HepG2 (cell line): ENCODE results near the gene GGPS1. TPM values are rescaled to one million over a fixed set of nuclear protein-coding genes. Genes with fewer than 3 reads are reported as not detected.
A peak's percentile ranks its signal among the peaks of the same experiment; 100 is the strongest.

Source experiments
- CBX5 ChIP-seq: sonication (generic); formaldehyde crosslinking; IDR thresholded peaks from 2 replicates; pipeline ENCODE4 v1.4.0; 2020; ENCODE audit warnings: missing genetic modification reagents, borderline replicate concordance
- FOXO1 ChIP-seq: sonication (generic); formaldehyde crosslinking; IDR thresholded peaks from 2 replicates; pipeline ENCODE4 v1.4.0; 2020; ENCODE audit warnings: missing genetic modification reagents
- GLI4 ChIP-seq: sonication (generic); formaldehyde crosslinking; IDR thresholded peaks from 2 replicates; pipeline ENCODE4 v1.5.1; 2020; ENCODE audit warnings: missing genetic modification reagents, mild to moderate bottlenecking, moderate library complexity, borderline replicate concordance
- KLF16 ChIP-seq, 2 experiments: sonication (generic) in 1 of 2; formaldehyde crosslinking in 1 of 2; IDR thresholded peaks; 2 replicates each; pipeline versions ENCODE4 v1.6.1 to v1.8.0; 2016 to 2023; ENCODE audit warnings: missing genetic modification reagents in 2 of 2, missing compliant biosample characterization in 1 of 2
- MXD4 ChIP-seq: IDR thresholded peaks from 2 replicates; pipeline ENCODE4 v1.6.1; 2016; ENCODE audit warnings: mild to moderate bottlenecking, missing biosample characterization, missing genetic modification reagents
- PHF5A ChIP-seq: IDR thresholded peaks from one replicate; pipeline ENCODE4 v1.6.1; 2018; ENCODE audit warnings: low read depth, missing genetic modification reagents; ENCODE audit not compliant: unreplicated experiment
- RAD21 ChIP-seq: fragments of 450-650 bp; formaldehyde crosslinking; IDR thresholded peaks from 2 replicates; pipeline ENCODE4 v1.5.0; 2020; ENCODE audit warnings: mild to moderate bottlenecking
- SIX4 ChIP-seq: sonication (generic); formaldehyde crosslinking; IDR thresholded peaks from 2 replicates; pipeline ENCODE4 v1.4.0; 2020; ENCODE audit warnings: missing genetic modification reagents
- SRSF1 ChIP-seq: fragments of 200-400 bp; formaldehyde crosslinking; optimal IDR thresholded peaks from 2 replicates; pipeline ENCODE3; 2017; ENCODE audit warnings: mild to moderate bottlenecking, low read depth, low read length, moderate library complexity
- TBX2 ChIP-seq: sonication (generic); formaldehyde crosslinking; IDR thresholded peaks from 2 replicates; pipeline ENCODE4 v1.5.0; 2020; ENCODE audit warnings: missing genetic modification reagents, mild to moderate bottlenecking, borderline replicate concordance
- TCF7 ChIP-seq: sonication (generic); IDR thresholded peaks from 2 replicates; pipeline ENCODE4 v1.6.1; 2016; ENCODE audit warnings: antibody characterized with exemption, low read depth
- TSC22D2 ChIP-seq: sonication (generic); formaldehyde crosslinking; IDR thresholded peaks from 2 replicates; pipeline ENCODE4 v1.5.1; 2020; ENCODE audit warnings: missing genetic modification reagents, mild to moderate bottlenecking, borderline replicate concordance
- ZMYM4 ChIP-seq: sonication (generic); formaldehyde crosslinking; IDR thresholded peaks from 2 replicates; pipeline ENCODE4 v1.8.1; 2023; ENCODE audit warnings: mild to moderate bottlenecking, missing genetic modification reagents
- ZNF484 ChIP-seq: sonication (generic); formaldehyde crosslinking; IDR thresholded peaks from 2 replicates; pipeline ENCODE4 v1.5.1; 2020; ENCODE audit warnings: mild to moderate bottlenecking, low read depth, missing genetic modification reagents, borderline replicate concordance
- ZNF577 ChIP-seq: sonication (generic); formaldehyde crosslinking; IDR thresholded peaks from 2 replicates; pipeline ENCODE4 v1.4.0; 2020; ENCODE audit warnings: mild to moderate bottlenecking, low read depth, missing genetic modification reagents, borderline replicate concordance
- ZNF615 ChIP-seq: sonication (generic); formaldehyde crosslinking; IDR thresholded peaks from 2 replicates; pipeline ENCODE4 v1.5.0; 2020; ENCODE audit warnings: mild to moderate bottlenecking, missing genetic modification reagents, borderline replicate concordance
- ZNF672 ChIP-seq: sonication (generic); formaldehyde crosslinking; IDR thresholded peaks from 2 replicates; pipeline ENCODE4 v1.8.1; 2022; ENCODE audit warnings: missing genetic modification reagents
- polyA plus RNA-seq, 8 experiments: library from polyadenylated mRNA; depleted of rRNA in 3 of 8; stranded (reverse) in 7 of 8; unstranded in 1 of 8; fragments of >200 nt; fragmentation: Illumina TruSeq in 4 of 8; extraction: Trizol in 4 of 8; gene quantifications; 2 replicates each; pipeline versions ENCODE4 v1.2.1 to v1.2.3, GENCODE V29; 2011 to 2016; ENCODE audit warnings: low read depth in 4 of 8, missing spikeins in 1 of 8, mixed read lengths in 1 of 8; ENCODE audit not compliant: insufficient read depth in 1 of 8
- total RNA-seq, 5 experiments: library from RNA; depleted of rRNA; stranded (reverse); fragments of >200 nt; fragmentation: Illumina TruSeq; extraction: Trizol; gene quantifications; 2 replicates each; pipeline ENCODE4 v1.2.3, GENCODE V29; 2016; ENCODE audit warnings: low read depth in 1 of 5
- TF ChIP-seq, protein P1 (sequence below): IDR thresholded peaks from 2 replicates; pipeline ENCODE4 v1.6.1; 2016
- TF ChIP-seq, protein P2 (sequence below): sonication (generic); formaldehyde crosslinking; IDR thresholded peaks from 2 replicates; pipeline ENCODE4 v1.5.0; 2020; ENCODE audit warnings: missing genetic modification reagents
- TF ChIP-seq, protein P3 (sequence below): sonication (generic); formaldehyde crosslinking; IDR thresholded peaks from 2 replicates; pipeline ENCODE4 v1.4.0; 2020; ENCODE audit warnings: missing genetic modification reagents
- TF ChIP-seq, protein P4 (sequence below): sonication (generic); formaldehyde crosslinking; IDR thresholded peaks from 2 replicates; pipeline ENCODE4 v1.5.0; 2020; ENCODE audit warnings: missing genetic modification reagents
- TF ChIP-seq, protein P5 (sequence below): sonication (generic); formaldehyde crosslinking; IDR thresholded peaks from 2 replicates; pipeline ENCODE4 v1.5.0; 2020; ENCODE audit warnings: mild to moderate bottlenecking, missing genetic modification reagents, borderline replicate concordance
- TF ChIP-seq, protein P6 (sequence below): sonication (generic); formaldehyde crosslinking; IDR thresholded peaks from 2 replicates; pipeline ENCODE4 v1.4.0; 2020; ENCODE audit warnings: missing genetic modification reagents

GGPS1 gene
- total and polyA plus RNA-seq, 2 of the 13 experiments (the other 11 are each of a cell fraction or from before 2014, with no cell fraction given) = 28.8 to 42.6 TPM

DNA sequence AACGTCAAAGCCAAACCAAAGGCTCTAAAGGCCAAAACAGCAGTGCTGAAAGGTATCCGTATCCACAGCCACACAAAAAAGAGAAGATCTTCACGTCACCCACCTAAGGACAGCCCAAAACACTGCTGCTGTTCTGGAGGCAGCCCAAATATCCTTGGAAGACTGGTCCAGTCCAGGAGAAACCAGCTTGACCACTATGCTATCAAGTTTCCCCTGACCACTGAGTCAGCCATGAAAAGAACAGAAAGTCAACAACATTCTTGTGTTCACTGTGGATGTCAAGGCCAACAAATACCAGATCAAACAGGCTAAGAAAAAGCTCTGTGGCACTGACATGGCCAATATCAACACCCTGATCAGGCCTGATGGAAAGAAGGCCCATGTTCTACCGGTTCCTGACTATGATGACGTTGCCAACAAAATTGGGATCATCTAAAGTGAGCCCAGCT is 32.4 kb upstream of the GGPS1 start (continued):
- TF ChIP-seq, protein P1, sequence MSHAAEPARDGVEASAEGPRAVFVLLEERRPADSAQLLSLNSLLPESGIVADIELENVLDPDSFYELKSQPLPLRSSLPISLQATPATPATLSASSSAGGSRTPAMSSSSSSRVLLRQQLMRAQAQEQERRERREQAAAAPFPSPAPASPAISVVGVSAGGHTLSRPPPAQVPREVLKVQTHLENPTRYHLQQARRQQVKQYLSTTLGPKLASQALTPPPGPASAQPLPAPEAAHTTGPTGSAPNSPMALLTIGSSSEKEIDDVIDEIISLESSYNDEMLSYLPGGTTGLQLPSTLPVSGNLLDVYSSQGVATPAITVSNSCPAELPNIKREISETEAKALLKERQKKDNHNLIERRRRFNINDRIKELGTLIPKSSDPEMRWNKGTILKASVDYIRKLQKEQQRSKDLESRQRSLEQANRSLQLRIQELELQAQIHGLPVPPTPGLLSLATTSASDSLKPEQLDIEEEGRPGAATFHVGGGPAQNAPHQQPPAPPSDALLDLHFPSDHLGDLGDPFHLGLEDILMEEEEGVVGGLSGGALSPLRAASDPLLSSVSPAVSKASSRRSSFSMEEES (CRISPR knock-in tag) = peak; percentile 70
- TF ChIP-seq, protein P2, sequence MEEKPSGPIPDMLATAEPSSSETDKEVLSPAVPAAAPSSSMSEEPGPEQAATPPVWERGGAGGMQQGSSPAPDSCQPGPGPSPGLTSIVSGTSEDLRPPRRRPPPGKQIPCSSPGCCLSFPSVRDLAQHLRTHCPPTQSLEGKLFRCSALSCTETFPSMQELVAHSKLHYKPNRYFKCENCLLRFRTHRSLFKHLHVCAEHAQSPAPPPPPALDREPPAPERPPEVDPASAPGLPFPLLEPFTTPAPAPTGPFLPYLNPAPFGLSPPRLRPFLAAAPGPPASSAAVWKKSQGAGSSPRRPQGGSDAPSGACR = peak; percentile 58; the same call in 1 of the 2 replicates
- TF ChIP-seq ZMYM4 (CRISPR knock-in tag) (peak; percentile 96), SIX4 (CRISPR knock-in tag) (peak; percentile 88), SRSF1 (no peak), ZNF615 (CRISPR knock-in tag) (no peak), TCF7 (peak; percentile 92), TBX2 (CRISPR knock-in tag) (peak; percentile 88), PHF5A (CRISPR knock-in tag) (no peak), TSC22D2 (no peak), ZNF484 (no peak), KLF16 (CRISPR knock-in tag; IDR thresholded peaks at IDR 0.05) (peak in 1 of 2 experiments; percentile 40; a peak in 1 of 4 replicates), CBX5 (CRISPR knock-in tag) (peak; percentile 67; the same call in 1 of the 2 replicates), RAD21 (CRISPR knock-in tag) (no peak), ZNF672 (CRISPR knock-in tag) (no peak), GLI4 (no peak), MXD4 (CRISPR knock-in tag) (no peak), ZNF577 (CRISPR knock-in tag) (no peak), FOXO1 (CRISPR knock-in tag) (peak; percentile 94; the same call in 1 of the 2 replicates)
- TF ChIP-seq, protein P3, sequence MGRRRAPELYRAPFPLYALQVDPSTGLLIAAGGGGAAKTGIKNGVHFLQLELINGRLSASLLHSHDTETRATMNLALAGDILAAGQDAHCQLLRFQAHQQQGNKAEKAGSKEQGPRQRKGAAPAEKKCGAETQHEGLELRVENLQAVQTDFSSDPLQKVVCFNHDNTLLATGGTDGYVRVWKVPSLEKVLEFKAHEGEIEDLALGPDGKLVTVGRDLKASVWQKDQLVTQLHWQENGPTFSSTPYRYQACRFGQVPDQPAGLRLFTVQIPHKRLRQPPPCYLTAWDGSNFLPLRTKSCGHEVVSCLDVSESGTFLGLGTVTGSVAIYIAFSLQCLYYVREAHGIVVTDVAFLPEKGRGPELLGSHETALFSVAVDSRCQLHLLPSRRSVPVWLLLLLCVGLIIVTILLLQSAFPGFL (CRISPR knock-in tag) = no peak
- TF ChIP-seq, protein P4, sequence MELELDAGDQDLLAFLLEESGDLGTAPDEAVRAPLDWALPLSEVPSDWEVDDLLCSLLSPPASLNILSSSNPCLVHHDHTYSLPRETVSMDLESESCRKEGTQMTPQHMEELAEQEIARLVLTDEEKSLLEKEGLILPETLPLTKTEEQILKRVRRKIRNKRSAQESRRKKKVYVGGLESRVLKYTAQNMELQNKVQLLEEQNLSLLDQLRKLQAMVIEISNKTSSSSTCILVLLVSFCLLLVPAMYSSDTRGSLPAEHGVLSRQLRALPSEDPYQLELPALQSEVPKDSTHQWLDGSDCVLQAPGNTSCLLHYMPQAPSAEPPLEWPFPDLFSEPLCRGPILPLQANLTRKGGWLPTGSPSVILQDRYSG (CRISPR knock-in tag) = no peak
- TF ChIP-seq, protein P5, sequence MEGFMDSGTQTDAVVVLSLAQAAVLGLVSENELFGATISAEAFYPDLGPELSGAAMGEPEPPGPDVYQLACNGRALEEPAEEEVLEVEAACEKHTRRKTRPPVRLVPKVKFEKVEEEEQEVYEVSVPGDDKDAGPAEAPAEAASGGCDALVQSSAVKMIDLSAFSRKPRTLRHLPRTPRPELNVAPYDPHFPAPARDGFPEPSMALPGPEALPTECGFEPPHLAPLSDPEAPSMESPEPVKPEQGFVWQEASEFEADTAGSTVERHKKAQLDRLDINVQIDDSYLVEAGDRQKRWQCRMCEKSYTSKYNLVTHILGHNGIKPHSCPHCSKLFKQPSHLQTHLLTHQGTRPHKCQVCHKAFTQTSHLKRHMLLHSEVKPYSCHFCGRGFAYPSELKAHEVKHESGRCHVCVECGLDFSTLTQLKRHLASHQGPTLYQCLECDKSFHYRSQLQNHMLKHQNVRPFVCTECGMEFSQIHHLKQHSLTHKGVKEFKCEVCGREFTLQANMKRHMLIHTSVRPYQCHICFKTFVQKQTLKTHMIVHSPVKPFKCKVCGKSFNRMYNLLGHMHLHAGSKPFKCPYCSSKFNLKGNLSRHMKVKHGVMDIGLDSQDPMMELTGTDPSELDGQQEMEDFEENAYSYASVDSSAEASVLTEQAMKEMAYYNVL (CRISPR knock-in tag) = peak; percentile 78; the same call in 1 of the 2 replicates
- TF ChIP-seq, protein P6, sequence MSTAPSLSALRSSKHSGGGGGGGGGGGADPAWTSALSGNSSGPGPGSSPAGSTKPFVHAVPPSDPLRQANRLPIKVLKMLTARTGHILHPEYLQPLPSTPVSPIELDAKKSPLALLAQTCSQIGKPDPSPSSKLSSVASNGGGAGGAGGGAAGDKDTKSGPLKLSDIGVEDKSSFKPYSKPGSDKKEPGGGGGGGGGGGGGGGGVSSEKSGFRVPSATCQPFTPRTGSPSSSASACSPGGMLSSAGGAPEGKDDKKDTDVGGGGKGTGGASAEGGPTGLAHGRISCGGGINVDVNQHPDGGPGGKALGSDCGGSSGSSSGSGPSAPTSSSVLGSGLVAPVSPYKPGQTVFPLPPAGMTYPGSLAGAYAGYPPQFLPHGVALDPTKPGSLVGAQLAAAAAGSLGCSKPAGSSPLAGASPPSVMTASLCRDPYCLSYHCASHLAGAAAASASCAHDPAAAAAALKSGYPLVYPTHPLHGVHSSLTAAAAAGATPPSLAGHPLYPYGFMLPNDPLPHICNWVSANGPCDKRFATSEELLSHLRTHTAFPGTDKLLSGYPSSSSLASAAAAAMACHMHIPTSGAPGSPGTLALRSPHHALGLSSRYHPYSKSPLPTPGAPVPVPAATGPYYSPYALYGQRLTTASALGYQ (CRISPR knock-in tag) = peak; percentile 80; the same call in 1 of the 2 replicates
